HG03460 (cell line): ENCODE data around the gene GCH1.
"Not testable (repeated sequence)": the region's sequence is repeated elsewhere in the genome, so short reads cannot be mapped to it uniquely, and the experiment has no call there.

ENCODE experiments used
- ATAC-seq: cut with Tn5 transposase; IDR thresholded peaks from one replicate; pipeline ENCODE4 v1.9.1; 2021; ENCODE audit not compliant: unreplicated experiment

GCH1 gene

GRCh38 chr14:54804538-54805041 is 98.0 kb downstream of the GCH1 start:
- no peak for ATAC-seq

GRCh38 chr14:54803926-54804537 is 98.6 kb downstream of the GCH1 start:
- no peak for ATAC-seq

- ATAC-seq, result no peak
These were observed 99.2 kb downstream of the GCH1 start for GRCh38 chr14:54803396-54803795.

GRCh38 chr14:54801482-54801881 is 101.1 kb downstream of the GCH1 start:
- not testable (repeated sequence) for ATAC-seq

GRCh38 chr14:54798465-54799124 is 104.0 kb downstream of the GCH1 start:
- no peak for ATAC-seq

- ATAC-seq, result no peak
These were observed 104.6 kb downstream of the GCH1 start for GRCh38 chr14:54797986-54798385.

- no peak for ATAC-seq
These were observed 105.1 kb downstream of the GCH1 start for GRCh38 chr14:54797556-54797955.

- no peak for ATAC-seq
These were observed 105.7 kb downstream of the GCH1 start for GRCh38 chr14:54796961-54797360.

GRCh38 chr14:54794796-54795195 is 107.8 kb downstream of the GCH1 start:
- no peak for ATAC-seq

GRCh38 chr14:54794159-54794558 is 108.5 kb downstream of the GCH1 start:
- ATAC-seq, result no peak

GRCh38 chr14:54792288-54792687 is 110.3 kb downstream of the GCH1 start:
- ATAC-seq, result no peak
